CD4-positive, alpha-beta T cell treated with Interleukin-6 for 4 hours (primary cell): Measurements from ENCODE around the gene ACADM.
"Not testable (repeated sequence)": the region's sequence is repeated elsewhere in the genome, so short reads cannot be mapped to it uniquely, and the experiment has no call there.

Source experiments
- DNase-seq: peaks from one replicate; pipeline ENCODE4 v3.0.0-alpha.2; 2020; ENCODE audit warnings: mixed read lengths

Gene ACADM

DNA sequence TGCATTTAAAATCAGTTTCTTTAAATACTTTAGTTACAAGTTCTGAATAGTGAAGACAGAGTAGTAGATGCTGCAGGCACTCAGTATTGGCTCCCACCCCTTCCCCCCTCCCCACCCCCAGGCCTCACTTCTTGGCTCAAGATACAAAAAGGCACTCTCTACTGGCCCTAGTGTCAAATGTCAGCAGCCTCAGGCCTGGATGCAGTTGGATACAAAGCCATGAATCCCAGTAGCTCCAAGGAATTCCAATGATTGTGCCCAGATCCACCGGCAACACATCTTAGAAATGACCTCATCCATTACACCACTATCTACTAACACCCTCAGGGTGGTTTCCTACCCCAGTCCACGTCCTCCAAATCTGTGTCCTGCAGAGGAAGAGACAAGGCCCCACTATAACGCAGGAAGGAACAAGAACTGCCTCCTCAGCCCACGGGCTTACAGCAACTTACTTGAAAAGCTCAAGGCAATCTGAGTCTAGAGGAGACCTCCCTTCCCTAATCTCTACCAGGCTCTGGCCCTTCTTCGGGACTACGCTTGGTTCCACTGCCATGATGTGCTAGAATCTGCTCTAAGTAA lies 17.6 kb downstream of the ACADM start:
- no peak for DNase-seq

DNA sequence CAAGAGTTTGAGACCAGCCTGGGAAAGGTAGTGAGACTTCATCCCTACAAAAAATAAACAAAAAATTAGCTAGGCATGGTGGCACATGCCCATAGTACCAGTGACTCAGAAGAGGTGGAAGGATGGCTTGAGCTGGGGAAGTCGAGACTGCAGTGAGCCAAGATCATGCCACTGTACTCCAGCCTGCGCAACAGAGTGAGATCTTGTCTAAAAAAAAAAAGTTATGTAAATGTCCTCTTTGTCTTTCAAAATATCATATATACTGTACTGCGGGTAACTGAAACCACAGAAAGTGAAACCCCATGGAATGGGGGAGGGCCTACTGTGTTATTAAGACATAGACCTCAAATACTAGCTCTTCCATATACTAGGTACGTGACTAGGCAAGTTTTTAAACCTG lies 20.8 kb downstream of the ACADM start:
- no peak for DNase-seq

DNA sequence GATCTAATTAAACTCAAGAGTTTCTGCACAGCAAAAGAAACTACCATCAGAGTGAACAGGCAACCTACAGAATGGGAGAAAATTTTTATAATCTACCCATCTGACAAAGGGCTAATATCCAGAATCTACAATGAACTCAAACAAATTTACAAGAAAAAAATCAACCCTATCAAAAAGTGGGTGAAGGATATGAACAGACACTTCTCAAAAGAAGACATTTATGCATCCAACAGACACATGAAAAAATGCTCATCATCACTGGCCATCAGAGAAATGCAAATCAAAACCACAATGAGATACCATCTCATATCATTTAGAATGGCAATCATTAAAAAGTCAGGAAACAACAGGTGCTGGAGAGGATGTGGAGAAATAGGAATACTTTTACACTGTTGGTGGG lies 32.7 kb downstream of the ACADM start:
- not testable (repeated sequence) for DNase-seq

DNA sequence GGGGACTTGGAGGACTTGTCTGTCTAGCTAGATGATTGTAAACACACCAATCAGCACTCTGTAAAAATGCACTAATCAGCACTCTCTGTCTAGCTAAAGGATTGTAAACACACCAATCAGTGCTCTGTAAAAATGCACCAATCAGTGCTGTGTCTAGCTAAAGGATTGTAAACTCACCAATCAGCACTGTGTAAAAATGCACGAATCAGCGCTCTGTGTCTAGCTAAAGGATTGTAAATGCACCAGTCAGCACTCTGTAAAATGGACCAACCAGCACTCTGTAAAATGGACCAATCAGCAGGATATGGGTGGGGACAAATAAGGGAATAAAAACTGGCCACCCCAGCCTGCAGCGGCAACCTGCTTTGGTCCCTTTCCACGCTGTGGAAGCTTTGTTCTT lies 34.0 kb downstream of the ACADM start:
- not testable (repeated sequence) for DNase-seq

DNA sequence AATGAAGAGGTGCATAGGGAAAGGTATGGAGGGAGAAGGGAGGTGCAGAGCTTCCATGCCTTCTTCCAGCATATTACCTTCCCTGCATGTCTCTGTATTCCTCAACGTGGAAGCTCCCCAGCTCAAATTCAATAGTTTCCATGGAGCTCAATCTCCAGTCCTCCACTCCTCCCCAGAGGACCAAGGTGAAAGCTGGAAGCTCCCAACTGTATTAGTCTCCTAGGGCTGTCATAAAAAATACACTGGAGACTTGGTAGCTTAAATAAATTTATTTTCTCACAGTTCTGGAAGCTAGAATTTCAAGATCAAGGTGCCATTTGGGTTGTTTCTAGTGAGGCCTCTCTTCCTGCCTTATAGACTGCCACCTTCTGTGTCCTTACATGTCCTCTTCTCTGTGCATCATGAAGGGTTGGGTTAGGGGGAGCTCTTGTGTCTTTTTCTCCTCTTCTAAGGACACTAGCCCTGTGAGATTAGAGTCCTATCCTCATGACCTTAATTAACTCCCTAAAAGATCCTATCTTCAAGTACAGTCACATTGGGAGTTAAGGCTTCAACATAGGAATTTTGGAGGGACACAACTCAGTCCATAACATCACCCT lies 39.6 kb downstream of the ACADM start:
- no peak for DNase-seq

DNA sequence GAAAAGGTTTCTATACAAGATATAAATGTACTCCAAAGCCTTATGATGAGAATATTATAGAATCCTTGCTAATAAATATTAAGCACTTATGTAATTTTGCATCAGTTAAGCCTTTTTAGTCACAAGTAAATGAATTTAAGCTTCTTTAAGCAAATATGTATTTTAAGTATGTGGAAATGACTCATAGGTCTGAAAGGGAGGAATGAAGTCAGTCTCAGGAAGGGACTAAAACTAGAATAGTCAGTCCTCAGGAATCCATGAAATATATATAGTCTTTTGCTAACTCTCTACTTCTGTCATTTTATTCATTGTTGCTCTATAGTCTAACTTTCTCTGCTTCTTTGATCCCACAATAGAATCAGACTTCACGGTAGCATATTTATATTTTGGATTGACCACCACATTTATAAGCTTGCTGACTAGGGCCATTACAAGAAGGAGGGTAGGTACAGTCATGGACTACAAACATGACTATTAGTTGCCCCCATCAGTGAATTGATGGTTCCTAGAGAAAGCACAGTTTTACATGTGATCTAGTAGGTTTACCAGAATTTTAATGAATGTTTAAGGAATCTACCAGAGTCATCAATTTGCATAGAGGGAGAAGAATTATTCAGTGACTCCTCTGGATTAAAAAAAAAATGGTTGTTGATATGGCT lies 41.3 kb downstream of the ACADM start:
- DNase-seq, result no peak

DNA sequence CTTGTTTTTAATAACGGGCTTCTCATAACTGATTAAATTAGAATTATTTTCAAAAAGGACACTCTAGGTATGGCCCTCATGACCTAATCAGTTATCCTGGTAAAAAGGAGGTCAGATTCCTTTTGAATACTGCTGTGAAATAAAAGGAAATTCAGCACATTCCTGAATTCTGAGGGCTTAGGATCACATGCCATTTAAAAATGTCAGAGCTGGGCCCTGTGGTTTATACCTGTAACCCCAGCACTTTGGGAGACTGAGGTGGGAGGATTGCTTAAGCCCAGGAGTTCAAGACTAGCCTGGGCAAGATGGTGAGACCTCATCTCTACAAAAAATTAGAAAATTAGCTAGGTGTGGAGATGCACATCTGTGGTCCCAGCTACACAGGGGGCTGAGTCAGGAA lies 43.5 kb downstream of the ACADM start:
- DNase-seq, result no peak

DNA sequence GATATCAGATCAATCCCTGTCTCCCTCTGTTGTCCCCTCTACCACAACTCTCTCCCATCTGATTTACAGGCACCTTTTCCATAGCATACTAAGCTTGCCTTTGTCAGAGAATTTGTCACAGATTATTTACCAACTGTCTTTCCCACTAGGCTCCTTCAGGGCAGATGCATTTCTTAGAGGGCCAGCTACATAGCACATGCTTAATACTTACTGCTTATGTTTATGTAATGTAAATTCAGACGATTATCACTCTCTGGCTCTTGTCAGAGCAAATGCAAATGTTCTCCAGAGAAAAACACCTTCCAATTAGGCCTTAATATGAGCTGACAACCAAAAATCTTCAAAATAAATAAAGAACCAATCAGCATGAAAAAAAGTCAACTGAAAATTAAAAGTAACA lies 46.3 kb downstream of the ACADM start:
- DNase-seq, result no peak

DNA sequence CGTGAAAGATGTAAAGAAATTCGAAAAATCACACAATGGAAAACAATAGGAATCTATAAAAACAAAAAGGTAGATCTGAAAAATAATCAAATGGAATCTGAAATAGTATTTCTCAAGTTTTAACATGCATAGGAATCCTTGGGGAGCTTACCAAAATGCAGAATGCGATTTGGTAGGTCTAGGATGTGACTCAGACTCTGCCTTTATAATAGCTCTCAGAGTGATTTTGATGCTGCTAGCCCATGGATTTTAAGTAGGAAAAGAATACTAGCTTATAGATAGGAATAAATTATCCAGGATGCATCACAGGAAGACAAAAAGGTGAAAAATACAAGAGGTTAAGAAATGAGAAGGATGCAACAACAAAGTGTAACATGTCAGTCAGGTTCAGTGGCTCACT lies 47.5 kb downstream of the ACADM start:
- no peak for DNase-seq

DNA sequence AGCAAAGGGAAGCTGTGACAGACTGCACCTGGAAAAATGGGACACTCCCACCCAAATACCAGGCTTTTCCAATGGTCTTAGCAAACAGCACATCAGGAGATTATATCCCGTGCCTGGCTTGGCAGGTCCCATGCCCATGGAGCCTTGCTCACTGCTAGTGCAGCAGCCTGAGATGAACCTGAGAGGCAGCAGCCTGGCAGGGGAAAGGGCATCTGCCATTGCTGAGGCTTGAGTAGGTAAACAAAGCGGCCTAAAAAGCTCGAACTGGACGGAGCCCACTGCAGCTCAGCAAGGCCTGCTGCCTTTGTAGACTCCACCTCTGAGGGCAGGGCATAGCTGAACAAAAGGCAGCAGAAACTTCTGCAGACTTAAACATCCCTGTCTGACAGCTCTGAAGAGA lies 53.3 kb downstream of the ACADM start:
- DNase-seq, result not testable (repeated sequence)

DNA sequence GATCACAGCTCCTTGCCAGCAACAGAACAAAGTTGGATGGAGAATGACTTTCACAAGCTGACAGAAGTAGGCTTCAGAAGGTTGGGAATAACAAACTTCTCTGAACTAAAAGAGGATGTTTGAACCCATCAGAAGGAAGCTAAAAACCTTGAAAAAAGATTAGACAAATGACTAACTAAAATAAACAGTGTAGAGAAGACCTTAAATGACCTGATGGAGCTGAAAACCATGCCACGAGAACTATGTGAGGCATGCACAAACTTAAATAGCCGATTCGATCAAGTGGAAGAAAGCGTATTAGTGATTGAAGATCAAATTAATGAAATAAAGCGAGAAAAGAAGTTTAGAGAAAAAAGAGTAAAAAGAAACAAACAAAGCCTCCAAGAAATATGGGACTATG lies 54.2 kb downstream of the ACADM start:
- DNase-seq, result not testable (repeated sequence)

DNA sequence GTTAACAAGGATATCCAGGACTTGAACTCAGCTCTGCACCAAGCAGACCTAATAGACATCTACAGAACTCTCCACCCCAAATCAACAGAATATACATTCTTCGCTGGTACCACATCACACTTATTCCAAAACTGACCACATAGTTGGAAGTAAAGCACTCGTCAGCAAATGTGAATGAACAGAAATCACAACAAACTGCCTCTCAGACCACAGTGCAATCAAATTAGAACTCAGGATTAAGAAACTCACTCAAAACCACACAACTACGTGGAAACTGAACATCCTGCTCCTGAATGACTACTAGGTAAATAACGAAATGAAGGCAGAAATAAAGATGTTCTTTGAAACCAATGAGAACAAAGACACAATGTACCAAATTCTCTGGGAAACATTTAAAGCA lies 55.7 kb downstream of the ACADM start:
- not testable (repeated sequence) for DNase-seq

DNA sequence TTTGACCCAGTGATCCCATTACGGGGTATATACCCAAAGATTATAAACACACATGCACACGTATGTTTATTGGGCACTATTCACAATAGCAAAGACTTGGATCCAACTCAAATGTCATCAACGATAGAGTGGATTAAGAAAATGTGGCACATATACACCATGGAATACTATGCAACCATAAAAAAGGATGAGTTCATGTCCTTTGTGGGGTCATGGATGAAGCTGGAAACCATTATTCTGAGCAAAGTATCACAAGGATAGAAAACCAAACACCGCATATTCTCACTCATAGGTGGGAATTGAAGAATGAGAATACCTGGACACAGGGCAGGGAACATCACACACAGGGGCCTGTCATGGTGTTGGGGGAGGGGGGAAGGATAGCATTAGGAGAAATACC lies 59.4 kb downstream of the ACADM start:
- DNase-seq, result not testable (repeated sequence)

DNA sequence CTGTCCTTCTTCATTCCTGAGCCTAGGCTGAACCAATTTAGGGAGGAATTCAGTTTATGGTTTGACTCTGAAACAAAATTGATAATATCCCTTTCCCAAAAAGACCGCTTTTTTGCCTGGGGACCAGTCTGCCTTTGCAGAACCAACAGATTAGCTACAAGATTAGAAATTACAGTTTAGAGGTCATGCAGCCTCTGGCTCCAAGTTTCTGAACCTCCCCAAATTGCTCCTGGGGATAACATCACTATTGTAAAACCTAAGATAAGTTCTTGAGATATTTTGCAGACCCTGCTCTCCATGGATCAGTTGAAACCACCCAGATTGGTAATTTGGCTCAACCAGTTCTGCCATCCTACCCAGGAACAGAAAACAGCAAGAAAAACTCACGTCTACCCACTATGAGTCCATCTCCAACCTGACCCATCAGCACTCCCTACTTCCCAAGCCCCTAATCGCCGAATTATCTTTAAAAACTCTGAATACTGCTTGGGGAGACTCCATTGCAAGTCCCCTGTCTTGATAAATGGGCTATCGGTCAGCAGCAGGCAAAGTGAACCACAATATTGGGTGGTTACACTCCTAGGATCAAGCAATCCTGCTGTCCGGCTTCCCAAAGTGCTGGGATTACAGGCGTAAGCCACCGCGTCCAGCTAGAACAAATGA lies 60.9 kb downstream of the ACADM start:
- DNase-seq, result no peak

DNA sequence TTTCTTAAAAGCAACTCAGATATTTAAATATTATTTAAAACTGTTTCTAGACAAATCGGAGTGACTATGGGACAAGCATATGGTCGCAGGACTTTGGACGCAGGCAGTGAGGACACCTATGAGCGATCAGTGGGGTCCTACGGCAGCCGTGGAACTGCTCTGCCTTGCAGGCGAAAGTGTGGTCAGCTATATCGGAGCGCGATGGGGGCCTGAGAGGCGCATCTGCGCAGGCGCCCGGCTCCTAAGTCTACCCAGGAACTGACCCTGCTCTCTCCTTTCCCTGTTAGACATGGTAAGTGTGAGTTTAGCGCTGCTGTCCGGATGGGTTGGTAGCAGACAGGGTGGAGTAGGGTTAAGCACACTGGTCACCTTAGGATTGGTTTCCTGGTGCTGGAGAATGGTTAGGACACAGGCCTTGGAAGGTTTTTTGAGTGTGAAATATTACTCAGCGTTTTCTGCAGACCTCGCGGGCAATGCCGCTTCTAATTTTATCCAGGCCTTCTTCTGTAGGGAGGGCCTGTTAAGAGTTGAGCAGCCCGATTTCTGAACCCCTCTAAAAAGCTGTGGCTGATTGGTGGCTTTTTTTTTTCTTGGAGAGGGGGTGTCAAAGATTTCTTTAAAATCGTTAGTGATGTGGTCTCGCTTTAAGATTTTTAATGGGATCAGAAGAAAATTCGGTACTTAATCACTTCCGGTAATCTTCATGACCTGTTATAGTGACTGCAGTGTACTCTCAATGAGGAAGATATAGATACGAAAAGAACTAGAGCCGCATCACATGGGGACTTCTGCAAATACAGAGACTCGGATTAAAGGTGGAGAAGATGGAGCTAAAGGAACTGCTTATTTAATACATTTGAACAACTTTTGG lies 61.7 kb downstream of the ACADM start, which contains the start of gene RABGGTB:
TSS of gene RABGGTB (plus strand) at position 274 of the 871 bp plus-strand sequence. CDS start at position 290, 16 bp downstream.
- peak; percentile 93 for DNase-seq

DNA sequence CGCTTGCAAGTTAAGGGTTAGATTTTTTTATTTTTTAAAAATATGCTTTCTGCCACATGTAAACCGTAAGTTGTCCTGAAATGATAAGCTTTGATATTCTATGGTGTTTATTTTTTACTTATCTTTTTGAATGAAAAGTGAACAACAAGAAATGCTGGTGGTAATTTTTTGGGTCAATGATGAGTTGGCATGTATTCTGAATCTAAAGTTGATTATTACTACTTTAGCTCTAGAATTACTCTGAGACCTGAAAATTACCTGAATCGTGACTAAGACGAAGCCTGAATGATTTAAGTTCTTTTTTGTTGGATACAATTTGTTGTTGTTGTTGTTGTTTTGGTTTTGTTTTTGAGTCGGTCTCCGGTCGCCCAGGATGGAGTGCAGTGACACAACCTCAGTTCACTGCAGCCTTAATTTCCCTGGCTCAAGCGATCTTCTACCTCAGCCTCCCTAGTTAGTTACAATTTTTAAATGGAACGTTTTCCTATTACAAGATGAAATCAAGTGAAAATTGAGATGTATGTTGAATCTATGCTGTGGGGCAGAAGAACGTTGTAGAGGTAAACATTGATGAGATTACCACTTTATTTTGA lies 62.5 kb downstream of the ACADM start:
- no peak for DNase-seq

DNA sequence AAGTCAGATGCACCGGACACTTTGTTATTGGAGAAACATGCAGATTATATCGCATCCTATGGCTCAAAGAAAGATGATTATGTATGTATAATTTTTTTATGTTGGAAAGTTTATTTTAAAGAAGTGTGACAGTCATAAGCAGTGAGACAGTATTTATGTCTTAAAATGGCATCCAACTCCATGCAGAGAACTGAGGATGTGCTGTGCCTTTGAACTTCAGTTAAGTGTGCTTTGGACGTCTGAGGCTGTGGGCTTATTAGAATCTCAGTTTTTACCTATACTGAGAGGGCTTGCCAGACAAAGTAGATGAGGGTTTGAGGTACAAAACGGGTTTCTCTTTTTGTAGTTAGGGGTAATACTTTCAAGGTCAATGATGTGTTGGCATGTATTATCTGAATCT lies 63.0 kb downstream of the ACADM start:
- DNase-seq, result no peak

DNA sequence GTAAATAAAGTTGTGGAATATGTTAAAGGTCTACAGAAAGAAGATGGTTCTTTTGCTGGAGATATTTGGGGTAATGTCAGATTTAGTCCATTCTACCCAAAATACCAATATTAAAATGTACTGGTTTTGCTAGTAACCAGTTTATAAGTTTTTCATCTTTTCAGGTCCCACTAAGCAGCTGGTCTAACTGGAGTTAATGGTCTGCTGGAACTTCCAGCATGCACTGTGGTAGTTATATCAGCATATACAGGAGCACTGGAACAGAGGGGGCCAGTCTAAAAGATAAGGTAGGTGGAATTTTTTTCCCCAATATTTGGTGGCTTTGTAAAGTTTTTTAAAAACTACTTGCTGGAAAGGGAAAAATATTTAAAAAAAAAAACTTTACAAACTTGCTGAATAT lies 65.5 kb downstream of the ACADM start:
- no peak for DNase-seq

DNA sequence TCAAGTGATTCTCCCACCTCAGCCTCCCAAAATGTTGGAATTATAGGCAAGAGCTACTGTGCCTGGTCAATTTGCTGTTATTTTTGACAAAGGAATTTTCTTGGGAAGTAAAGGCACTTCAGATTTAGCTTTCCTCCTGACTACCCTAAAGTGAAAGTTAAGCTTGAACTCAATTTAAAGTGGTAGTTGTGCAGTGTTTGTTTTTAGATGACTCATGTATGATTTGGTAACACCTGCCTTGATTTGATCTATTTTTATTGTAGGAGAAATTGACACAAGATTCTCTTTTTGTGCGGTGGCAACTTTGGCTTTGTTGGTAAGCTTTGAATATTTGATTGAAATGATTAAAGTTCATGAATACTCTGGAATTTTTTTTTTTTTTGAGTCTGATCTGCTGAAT lies 66.5 kb downstream of the ACADM start:
- DNase-seq, result no peak

DNA sequence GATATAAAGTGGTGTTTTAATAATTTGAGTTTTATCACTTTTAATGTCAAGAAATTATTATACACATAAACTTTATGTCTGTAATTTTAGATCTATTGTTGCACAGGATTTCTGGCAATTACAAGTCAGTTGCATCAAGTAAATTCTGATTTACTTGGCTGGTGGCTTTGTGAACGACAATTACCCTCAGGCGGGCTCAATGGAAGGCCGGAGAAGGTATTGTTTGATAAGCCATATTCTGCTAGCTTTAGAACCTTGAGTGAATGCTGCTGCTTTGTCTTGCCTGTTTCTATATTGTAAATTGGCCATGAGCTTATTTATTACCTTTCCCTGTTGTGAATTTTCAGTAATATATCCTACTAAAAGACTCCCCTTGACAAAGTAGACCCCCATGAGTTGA lies 67.6 kb downstream of the ACADM start:
- DNase-seq, result no peak

DNA sequence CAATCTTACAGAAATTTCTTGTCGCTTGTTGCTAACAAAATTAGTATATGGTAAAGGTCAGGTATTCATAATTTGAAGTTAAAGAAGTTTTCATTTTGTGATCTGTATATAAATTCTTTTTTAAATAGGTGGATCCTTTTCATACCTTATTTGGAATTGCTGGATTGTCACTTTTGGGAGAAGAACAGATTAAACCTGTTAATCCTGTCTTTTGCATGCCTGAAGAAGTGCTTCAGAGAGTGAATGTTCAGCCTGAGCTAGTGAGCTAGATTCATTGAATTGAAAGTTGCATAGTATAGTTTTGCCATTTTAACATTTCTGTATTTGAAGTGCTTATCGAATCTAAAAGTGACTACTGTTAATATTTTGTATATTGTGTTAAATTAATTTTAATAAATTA lies 69.9 kb downstream of the ACADM start:
- no peak for DNase-seq

DNA sequence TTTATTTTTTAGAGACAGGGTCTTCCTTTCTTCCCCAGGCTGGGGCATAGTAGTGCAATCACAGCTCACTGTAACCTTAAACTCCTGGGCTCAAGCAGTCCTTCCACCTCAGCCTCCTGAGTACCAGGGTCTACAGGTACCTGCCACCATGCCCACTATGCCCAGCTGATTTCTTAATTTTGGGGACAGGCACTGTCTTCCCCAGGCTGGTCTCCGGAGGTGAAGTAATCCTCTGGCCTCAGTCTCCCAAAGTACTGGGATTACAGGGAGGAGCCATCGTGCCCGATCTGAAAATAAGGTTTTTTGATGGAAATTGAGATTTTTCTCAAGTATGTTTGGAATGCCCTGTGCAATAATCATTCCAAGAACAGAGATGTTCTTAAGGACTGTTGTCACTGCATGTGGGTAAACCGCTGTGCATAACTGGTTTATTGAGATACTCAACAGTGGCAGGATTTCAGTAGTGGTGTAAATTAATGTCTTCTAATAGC lies 71.2 kb downstream of the ACADM start:
- no peak for DNase-seq
